Mesothelial cell of epicardium (in vitro differentiated cells): ENCODE results near the gene SPATA46. TPM values are rescaled to one million over a fixed set of nuclear protein-coding genes. Genes with fewer than 3 reads are reported as not detected.

Experiments used
- DNase-seq, 2 experiments: peaks; one replicate each; pipeline ENCODE4 v3.0.0; 2021; ENCODE audit warnings: low spot score in 2 of 2; ENCODE audit not compliant: unreplicated experiment in 2 of 2
- H3K27ac Mint-ChIP-seq: 2 replicates; pipeline ENCODE4 v1.8.0; 2021; ENCODE audit warnings: mixed read lengths
- H3K27me3 Mint-ChIP-seq: 2 replicates; pipeline ENCODE4 v1.8.0; 2021; ENCODE audit warnings: low read depth, mixed read lengths
- H3K36me3 Mint-ChIP-seq: 2 replicates; pipeline ENCODE4 v1.8.0; 2021; ENCODE audit warnings: mixed read lengths
- H3K4me1 Mint-ChIP-seq: 2 replicates; pipeline ENCODE4 v1.8.0; 2021; ENCODE audit warnings: mixed read lengths
- H3K4me3 Mint-ChIP-seq: 2 replicates; pipeline ENCODE4 v1.8.0; 2021; ENCODE audit warnings: mild to moderate bottlenecking, moderate library complexity, mixed read lengths
- H3K9me3 Mint-ChIP-seq: 2 replicates; pipeline ENCODE4 v1.8.0; 2021; ENCODE audit warnings: mixed read lengths
- total RNA-seq: library from RNA; stranded (reverse); gene quantifications from 3 replicates; pipeline ENCODE4 v1.2.1, GENCODE V29; 2021
- TF ChIP-seq, protein P1 (sequence below): fragments of 200-600 bp; sonication (generic); IDR thresholded peaks from one replicate; pipeline ENCODE4 v1.5.0; 2021; ENCODE audit warnings: antibody characterized with exemption; ENCODE audit not compliant: unreplicated experiment

Gene SPATA46
- total RNA-seq, 1 donor from 2014 or later, result not detected

GRCh38 chr1:162373541-162374260 lies 3.0 kb downstream of the SPATA46 start:
- H3K36me3 Mint-ChIP-seq, result no peaks in the 10 kb centered on the region
- H3K4me3 Mint-ChIP-seq, result no peak overlapping the region
- H3K27me3 Mint-ChIP-seq, result no peaks in the 10 kb centered on the region
- no peaks in the 10 kb centered on the region for H3K9me3 Mint-ChIP-seq
- H3K4me1 Mint-ChIP-seq, result no peaks in the 10 kb centered on the region
- no peak overlapping the region for H3K27ac Mint-ChIP-seq
- TF ChIP-seq, protein P1, sequence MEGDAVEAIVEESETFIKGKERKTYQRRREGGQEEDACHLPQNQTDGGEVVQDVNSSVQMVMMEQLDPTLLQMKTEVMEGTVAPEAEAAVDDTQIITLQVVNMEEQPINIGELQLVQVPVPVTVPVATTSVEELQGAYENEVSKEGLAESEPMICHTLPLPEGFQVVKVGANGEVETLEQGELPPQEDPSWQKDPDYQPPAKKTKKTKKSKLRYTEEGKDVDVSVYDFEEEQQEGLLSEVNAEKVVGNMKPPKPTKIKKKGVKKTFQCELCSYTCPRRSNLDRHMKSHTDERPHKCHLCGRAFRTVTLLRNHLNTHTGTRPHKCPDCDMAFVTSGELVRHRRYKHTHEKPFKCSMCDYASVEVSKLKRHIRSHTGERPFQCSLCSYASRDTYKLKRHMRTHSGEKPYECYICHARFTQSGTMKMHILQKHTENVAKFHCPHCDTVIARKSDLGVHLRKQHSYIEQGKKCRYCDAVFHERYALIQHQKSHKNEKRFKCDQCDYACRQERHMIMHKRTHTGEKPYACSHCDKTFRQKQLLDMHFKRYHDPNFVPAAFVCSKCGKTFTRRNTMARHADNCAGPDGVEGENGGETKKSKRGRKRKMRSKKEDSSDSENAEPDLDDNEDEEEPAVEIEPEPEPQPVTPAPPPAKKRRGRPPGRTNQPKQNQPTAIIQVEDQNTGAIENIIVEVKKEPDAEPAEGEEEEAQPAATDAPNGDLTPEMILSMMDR, result no peak
- DNase-seq, result no peak

GRCh38 chr1:162373072-162373427 lies 3.6 kb downstream of the SPATA46 start:
- no peak for DNase-seq
- no peaks in the 10 kb centered on the region for H3K9me3 Mint-ChIP-seq
- no peaks in the 10 kb centered on the region for H3K4me1 Mint-ChIP-seq
- no peak overlapping the region for H3K27ac Mint-ChIP-seq
- no peaks in the 10 kb centered on the region for H3K27me3 Mint-ChIP-seq
- H3K36me3 Mint-ChIP-seq, result no peaks in the 10 kb centered on the region
- TF ChIP-seq, protein P1, result no peak
- no peak overlapping the region for H3K4me3 Mint-ChIP-seq

GRCh38 chr1:162372159-162373071 lies 4.2 kb downstream of the SPATA46 start:
- Mint-ChIP-seq H3K4me1 (no peaks in the 10 kb centered on the region), H3K9me3 (no peaks in the 10 kb centered on the region), H3K4me3 (no peak overlapping the region), H3K27ac (no peak overlapping the region), H3K36me3 (no peaks in the 10 kb centered on the region), H3K27me3 (no peaks in the 10 kb centered on the region)
- TF ChIP-seq, protein P1, result no peak
- DNase-seq, result no peak

GRCh38 chr1:162371611-162372010 lies 5.0 kb downstream of the SPATA46 start:
- Mint-ChIP-seq H3K36me3 (no peaks in the 10 kb centered on the region), H3K27me3 (no peaks in the 10 kb centered on the region), H3K4me3 (no peak overlapping the region), H3K9me3 (no peaks in the 10 kb centered on the region), H3K27ac (no peak overlapping the region), H3K4me1 (no peaks in the 10 kb centered on the region)
- DNase-seq, result no peak
- TF ChIP-seq, protein P1, result no peak

- Mint-ChIP-seq H3K4me3 (no peak overlapping the region), H3K27ac (no peak overlapping the region), H3K36me3 (no peaks in the 10 kb centered on the region), H3K4me1 (no peaks in the 10 kb centered on the region), H3K27me3 (no peaks in the 10 kb centered on the region), H3K9me3 (no peaks in the 10 kb centered on the region)
- TF ChIP-seq, protein P1, result no peak
- DNase-seq, result no peak
Observed at GRCh38 chr1:162370721-162371120, 5.9 kb downstream of the SPATA46 start.
